Measurements from ENCODE around the gene KIRREL1. TPM values are rescaled to one million over a fixed set of nuclear protein-coding genes. Genes with fewer than 3 reads are reported as not detected.

The KIRREL1 gene
- total RNA-seq (2021) (187 and 211 TPM in 2 replicates), Bru-seq, nascent RNA (percentile 97 among the genes with signal in this experiment), BruChase-seq, experiment 1, labeled RNA remaining after a 2-hour chase (percentile 96 among the genes with signal in this experiment), BruChase-seq, experiment 2, labeled RNA remaining after a 6-hour chase (percentile 98 among the genes with signal in this experiment)
- long read RNA-seq, partial matches to known transcripts: 2 of 72 reads
- long read RNA-seq, other reads (novel, unspliced or antisense): 66 of 72 reads

DNA sequence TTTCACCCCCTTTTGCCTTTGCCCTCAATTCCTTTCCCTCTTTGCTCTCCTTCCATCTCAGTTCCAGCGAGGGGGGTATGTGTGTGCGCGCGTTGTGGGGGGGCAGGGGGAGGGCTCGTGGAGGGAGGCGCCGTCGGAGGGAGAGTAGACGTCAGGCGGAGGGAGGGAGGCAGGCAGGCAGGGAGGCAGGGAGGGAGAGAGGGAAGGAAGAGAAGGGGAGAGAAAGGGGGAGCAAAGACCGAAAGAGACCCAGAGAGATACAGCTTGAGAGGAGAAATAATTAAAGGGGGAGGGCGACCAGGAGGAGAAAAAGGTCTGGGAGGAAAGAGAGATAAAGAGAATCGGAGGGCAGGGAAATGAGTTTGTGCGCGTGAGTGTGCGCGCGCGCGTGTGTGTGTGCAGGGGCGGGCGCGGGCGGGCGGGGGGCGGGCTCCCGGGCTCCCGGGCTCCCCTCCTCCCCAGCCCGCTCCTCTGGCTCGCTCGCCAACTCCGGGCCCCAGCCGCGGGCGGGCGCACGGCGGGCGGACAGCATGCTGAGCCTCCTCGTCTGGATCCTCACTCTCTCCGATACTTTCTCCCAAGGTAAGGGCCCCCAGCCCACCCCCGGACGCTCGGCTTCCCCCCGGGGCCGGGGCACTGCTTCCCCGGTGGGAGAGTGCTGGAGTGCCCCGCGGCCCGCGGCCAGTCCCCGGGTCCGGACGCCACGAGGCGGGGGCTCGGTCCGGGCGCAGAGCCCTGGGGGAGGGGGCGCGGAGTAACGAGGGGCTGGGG lies at the start of gene KIRREL1:
TSS of gene KIRREL1 (plus strand) at position 499 of the 771 bp plus-strand sequence. CDS start at position 531, 32 bp downstream.
- POLR2A ChIA-PET (ENCODE audit: low non-redundant PET): no interaction called here
- peaks cover 10% of the 10 kb centered on the region for H3K36me3 ChIP-seq (ENCODE audit: insufficient read depth, low read length, poor library complexity, severe bottlenecking)
- TF ChIP-seq EZH2 (IDR thresholded peaks at IDR 0.05; ENCODE audit: borderline replicate concordance, low read depth, low read length, poor library complexity, severe bottlenecking) (no peak), CTCF (conservative IDR thresholded peaks at IDR 0.05; ENCODE audit: low read depth, low read length) (no peak)
- peak; percentile 90 for DNase-seq (ENCODE audit: low spot score)
- BruUV-seq (replicated peaks): no TSS peak
- CTCF ChIA-PET: interaction anchor here (0.9 to 3.8 kb wide), 6 partner anchors 11 to 131 kb away, joined by 3 to 46 read pairs (median 26); no protein-coding TSS in a partner anchor
- H3K9me3 ChIP-seq (ENCODE audit: low read depth, low read length, poor library complexity, severe bottlenecking): no peaks in the 10 kb centered on the region
- no peaks in the 10 kb centered on the region for H3K27me3 ChIP-seq (replicated peaks; ENCODE audit: insufficient read depth, low read depth, low read length, poor library complexity)
- H3K4me1 ChIP-seq (ENCODE audit: insufficient read depth, low read length, poor library complexity, severe bottlenecking): peaks cover 33% of the 10 kb centered on the region
- peak within 1 kb of the TSS; percentile 97 for H3K4me3 ChIP-seq (ENCODE audit: low read depth, low read length, poor library complexity, severe bottlenecking)
- peak within 1 kb of the TSS; percentile 99 for H3K27ac ChIP-seq (ENCODE audit: low read depth, low read length, poor library complexity, severe bottlenecking)
- intact Hi-C loops (cut with micrococcal nuclease; ENCODE audit: unreplicated experiment): loop anchor here (1.0 kb wide), 1 partner anchor 94 kb away; no protein-coding TSS in a partner anchor

GRCh38 chr1:157944663-157945280 lies 48.7 kb upstream of the KIRREL1 start:
- Histone ChIP-seq H3K36me3 (ENCODE audit: insufficient read depth, low read length, poor library complexity, severe bottlenecking) (no peaks in the 10 kb centered on the region), H3K4me1 (ENCODE audit: insufficient read depth, low read length, poor library complexity, severe bottlenecking) (no peaks in the 10 kb centered on the region), H3K4me3 (ENCODE audit: low read depth, low read length, poor library complexity, severe bottlenecking) (no peak overlapping the region), H3K9me3 (ENCODE audit: low read depth, low read length, poor library complexity, severe bottlenecking) (no peaks in the 10 kb centered on the region), H3K27me3 (replicated peaks; ENCODE audit: insufficient read depth, low read depth, low read length, poor library complexity) (no peaks in the 10 kb centered on the region), H3K27ac (ENCODE audit: low read depth, low read length, poor library complexity, severe bottlenecking) (no peak overlapping the region)
- no peak for DNase-seq (ENCODE audit: low spot score)
- no TSS peak for BruUV-seq (replicated peaks)
- intact Hi-C loops (cut with micrococcal nuclease; ENCODE audit: unreplicated experiment): loop anchor here (5.0 kb wide), 2 partner anchors 172 to 562 kb away; no protein-coding TSS in a partner anchor
- CTCF ChIA-PET: no interaction called here
- POLR2A ChIA-PET (ENCODE audit: low non-redundant PET): no interaction called here
- TF ChIP-seq EZH2 (IDR thresholded peaks at IDR 0.05; ENCODE audit: borderline replicate concordance, low read depth, low read length, poor library complexity, severe bottlenecking) (no peak), CTCF (conservative IDR thresholded peaks at IDR 0.05; ENCODE audit: low read depth, low read length) (no peak)

GRCh38 chr1:157948312-157949073 lies 45.0 kb upstream of the KIRREL1 start:
- no peak overlapping the region for H3K27ac ChIP-seq (ENCODE audit: low read depth, low read length, poor library complexity, severe bottlenecking)
- BruUV-seq (replicated peaks): no TSS peak
- CTCF ChIA-PET: interaction anchor here (0.6 to 2.3 kb wide), 5 partner anchors 71 to 368 kb away, joined by 3 to 16 read pairs (median 4); no protein-coding TSS in a partner anchor
- H3K27me3 ChIP-seq (replicated peaks; ENCODE audit: insufficient read depth, low read depth, low read length, poor library complexity): no peaks in the 10 kb centered on the region
- POLR2A ChIA-PET (ENCODE audit: low non-redundant PET): no interaction called here
- peak; percentile 79 for DNase-seq (ENCODE audit: low spot score)
- H3K4me1 ChIP-seq (ENCODE audit: insufficient read depth, low read length, poor library complexity, severe bottlenecking): no peaks in the 10 kb centered on the region
- H3K4me3 ChIP-seq (ENCODE audit: low read depth, low read length, poor library complexity, severe bottlenecking): no peak overlapping the region
- peak; percentile 73 for TF ChIP-seq CTCF (conservative IDR thresholded peaks at IDR 0.05; ENCODE audit: low read depth, low read length)
- no peak for TF ChIP-seq EZH2 (IDR thresholded peaks at IDR 0.05; ENCODE audit: borderline replicate concordance, low read depth, low read length, poor library complexity, severe bottlenecking)
- no peaks in the 10 kb centered on the region for H3K36me3 ChIP-seq (ENCODE audit: insufficient read depth, low read length, poor library complexity, severe bottlenecking)
- H3K9me3 ChIP-seq (ENCODE audit: low read depth, low read length, poor library complexity, severe bottlenecking): no peaks in the 10 kb centered on the region
- intact Hi-C loops (cut with micrococcal nuclease; ENCODE audit: unreplicated experiment): loop anchor here (1.0 to 5.0 kb wide), 4 partner anchors 70 to 566 kb away; no protein-coding TSS in a partner anchor
